ENCODE data around the gene ABCB10.
"Not testable (repeated sequence)": the region's sequence is repeated elsewhere in the genome, so short reads cannot be mapped to it uniquely, and the experiment has no call there.

ABCB10 gene

DNA sequence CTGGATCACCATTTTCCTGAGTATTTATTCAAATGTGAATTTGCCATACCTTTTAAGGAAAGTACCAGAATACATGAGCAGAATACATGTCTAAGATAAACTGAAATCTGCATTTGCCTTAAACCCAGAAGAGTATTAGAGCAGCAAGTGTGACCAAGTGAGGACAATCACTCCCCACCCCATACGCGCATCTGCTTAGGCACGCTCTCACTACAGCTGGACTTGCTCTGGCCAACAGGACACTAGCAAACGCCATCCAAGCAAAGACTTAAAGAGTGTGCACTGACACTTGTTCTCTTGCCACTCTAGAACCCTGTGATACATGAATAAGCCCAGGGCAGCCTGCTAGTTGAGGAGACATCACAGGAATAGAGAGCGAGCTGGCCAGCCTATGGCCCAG is 76.0 kb downstream of the ABCB10 start:
- TF ChIP-seq, protein P1, sequence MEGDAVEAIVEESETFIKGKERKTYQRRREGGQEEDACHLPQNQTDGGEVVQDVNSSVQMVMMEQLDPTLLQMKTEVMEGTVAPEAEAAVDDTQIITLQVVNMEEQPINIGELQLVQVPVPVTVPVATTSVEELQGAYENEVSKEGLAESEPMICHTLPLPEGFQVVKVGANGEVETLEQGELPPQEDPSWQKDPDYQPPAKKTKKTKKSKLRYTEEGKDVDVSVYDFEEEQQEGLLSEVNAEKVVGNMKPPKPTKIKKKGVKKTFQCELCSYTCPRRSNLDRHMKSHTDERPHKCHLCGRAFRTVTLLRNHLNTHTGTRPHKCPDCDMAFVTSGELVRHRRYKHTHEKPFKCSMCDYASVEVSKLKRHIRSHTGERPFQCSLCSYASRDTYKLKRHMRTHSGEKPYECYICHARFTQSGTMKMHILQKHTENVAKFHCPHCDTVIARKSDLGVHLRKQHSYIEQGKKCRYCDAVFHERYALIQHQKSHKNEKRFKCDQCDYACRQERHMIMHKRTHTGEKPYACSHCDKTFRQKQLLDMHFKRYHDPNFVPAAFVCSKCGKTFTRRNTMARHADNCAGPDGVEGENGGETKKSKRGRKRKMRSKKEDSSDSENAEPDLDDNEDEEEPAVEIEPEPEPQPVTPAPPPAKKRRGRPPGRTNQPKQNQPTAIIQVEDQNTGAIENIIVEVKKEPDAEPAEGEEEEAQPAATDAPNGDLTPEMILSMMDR (conservative IDR thresholded peaks at IDR 0.05; ENCODE audit: low read depth, low read length): no peak
- DNase-seq (ENCODE audit: low read depth): no peak
- no peak overlapping the region for H3K4me3 ChIP-seq (ENCODE audit: low read length)

DNA sequence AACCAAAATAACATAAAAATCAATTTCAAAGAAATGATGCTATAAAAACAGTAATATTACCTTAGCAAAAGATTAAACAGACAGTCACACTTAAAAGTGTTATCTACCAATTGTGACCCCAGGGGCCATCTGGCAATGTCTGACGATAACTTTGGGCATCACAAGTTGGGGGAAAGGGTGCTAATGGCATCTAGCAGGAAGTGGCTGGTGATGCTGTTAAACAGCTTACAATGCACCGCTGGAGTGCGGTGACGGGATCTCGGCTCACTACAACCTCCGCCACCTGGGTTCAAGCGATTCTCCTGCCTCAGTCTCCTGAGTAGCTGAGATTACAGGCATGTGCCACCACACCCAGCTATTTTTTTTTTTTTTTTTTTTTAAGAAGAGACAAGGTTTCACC is 78.0 kb downstream of the ABCB10 start:
- TF ChIP-seq, protein P1 (conservative IDR thresholded peaks at IDR 0.05; ENCODE audit: low read depth, low read length): no peak
- H3K4me3 ChIP-seq (ENCODE audit: low read length): no peak overlapping the region
- no peak for DNase-seq (ENCODE audit: low read depth)

DNA sequence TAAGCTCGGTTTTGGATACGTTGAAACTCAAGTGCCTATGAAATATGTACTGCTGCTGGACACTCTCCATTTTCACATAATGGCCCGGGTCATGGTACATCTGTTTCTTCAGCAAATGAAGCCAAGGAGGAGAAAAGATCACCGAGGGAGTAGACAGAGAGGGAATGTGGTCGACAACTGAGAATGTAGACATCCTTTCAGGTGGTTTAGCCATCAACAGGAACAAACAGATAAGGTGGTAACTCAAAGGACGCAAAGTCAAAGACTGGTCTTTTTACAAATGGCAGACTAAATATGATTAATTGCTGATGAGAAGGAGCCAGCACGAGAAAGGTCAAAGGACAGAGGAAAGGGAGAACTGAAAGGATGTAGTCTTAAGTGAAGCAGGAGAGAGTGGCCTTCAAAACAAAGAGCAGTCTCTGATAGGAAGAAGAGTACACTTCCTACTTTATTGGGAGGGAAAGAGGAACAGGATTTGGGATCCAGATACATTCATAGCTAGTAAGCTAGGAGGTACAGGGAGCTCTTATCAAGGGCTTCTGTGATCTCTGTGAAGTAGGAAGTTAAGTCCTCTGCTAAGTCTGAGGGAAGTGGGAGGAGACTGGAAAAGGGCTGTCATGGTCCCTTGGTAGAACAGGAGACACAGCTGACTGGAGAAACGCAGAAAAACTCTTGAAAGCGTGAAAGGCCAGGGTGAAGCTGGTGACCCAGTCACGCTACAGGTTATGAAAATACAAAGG is 78.7 kb downstream of the ABCB10 start:
- TF ChIP-seq, protein P1 (conservative IDR thresholded peaks at IDR 0.05; ENCODE audit: low read depth, low read length): no peak
- H3K4me3 ChIP-seq (ENCODE audit: low read length): no peak overlapping the region
- DNase-seq (ENCODE audit: low read depth): no peak

DNA sequence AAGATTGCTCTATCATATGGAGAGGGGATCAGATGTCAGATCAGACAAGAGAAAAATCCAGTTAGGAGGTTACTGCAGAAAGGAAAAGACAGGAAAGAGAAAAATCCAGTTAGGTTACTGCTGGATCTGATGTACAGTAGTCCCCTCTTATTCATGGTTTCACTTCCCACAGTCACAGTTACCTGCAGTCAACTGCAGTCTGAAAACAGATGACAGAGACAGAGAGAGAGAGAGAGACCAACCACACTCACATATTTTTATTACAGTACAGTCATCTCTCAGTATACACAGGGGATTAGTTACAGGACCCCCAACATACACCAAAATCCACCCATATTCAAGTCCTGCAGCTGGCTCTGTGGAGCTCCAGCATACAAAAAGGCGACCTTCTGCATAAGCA is 79.7 kb downstream of the ABCB10 start:
- no peak overlapping the region for H3K4me3 ChIP-seq (ENCODE audit: low read length)
- TF ChIP-seq, protein P1 (conservative IDR thresholded peaks at IDR 0.05; ENCODE audit: low read depth, low read length): no peak
- no peak for DNase-seq (ENCODE audit: low read depth)

DNA sequence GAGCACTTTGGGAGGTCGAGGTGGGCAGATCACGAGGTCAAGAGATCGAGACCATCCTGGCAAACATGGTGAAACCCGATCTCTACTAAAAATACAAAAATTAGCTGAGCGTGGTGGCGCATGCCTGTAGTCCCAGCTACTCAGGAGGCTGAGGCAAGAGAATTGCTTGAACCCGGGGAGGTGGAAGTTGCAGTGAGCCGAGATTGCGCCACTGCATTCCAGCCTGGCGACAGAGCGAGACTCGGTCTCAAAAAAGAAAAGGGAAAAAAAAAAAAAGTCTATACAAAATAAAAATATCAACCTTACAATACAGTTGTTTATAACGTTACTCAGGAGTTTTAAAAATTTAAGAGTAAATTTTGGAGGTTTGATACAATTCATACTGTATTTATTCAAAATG is 82.6 kb downstream of the ABCB10 start:
- DNase-seq (ENCODE audit: low read depth); H3K4me3 ChIP-seq (ENCODE audit: low read length): not testable (repeated sequence)

DNA sequence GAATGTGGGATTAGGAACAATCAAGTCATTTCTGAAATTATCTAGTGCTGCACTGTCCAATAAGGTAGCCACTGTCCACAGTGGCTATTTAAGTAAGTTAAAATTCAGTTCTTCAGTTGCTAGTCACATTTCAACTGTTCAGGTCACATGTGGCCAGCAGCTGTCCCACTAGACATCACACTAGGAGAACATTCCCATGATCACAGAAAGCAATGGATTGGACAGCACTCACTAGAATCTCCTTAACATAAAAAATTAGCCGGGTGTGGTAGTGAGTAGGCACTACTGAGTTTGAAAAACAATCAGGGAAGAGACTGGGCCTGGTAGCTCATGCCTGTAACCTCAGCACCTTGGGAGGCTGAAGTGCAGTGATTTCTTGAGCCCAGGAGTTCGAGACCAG is 84.0 kb downstream of the ABCB10 start:
- no peak overlapping the region for H3K4me3 ChIP-seq (ENCODE audit: low read length)
- TF ChIP-seq, protein P1 (conservative IDR thresholded peaks at IDR 0.05; ENCODE audit: low read depth, low read length): no peak
- DNase-seq (ENCODE audit: low read depth): no peak

DNA sequence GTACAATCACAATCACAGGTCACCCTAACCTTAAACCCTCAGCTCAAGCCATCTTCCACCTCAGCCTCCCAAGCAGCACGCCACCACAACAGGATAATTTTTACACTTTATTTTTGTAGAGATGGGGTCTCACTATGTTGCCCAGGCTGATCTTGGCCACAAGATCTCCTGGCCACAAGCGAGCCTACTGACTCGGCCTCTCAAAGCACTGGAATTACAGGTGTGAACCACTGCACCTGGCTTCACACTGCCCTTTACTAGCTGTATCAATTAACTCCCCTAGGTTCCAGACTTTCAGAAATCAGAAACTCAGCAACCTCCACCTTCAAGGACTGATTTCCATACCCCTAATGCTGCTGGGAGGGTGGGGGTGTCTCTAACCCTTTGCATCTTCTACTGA is 87.3 kb downstream of the ABCB10 start:
- TF ChIP-seq, protein P1 (conservative IDR thresholded peaks at IDR 0.05; ENCODE audit: low read depth, low read length): no peak
- no peak overlapping the region for H3K4me3 ChIP-seq (ENCODE audit: low read length)
- no peak for DNase-seq (ENCODE audit: low read depth)

Measured in retinal pigment epithelial cell (primary cell).